Measurements from ENCODE around the gene MYO5C. TPM values are rescaled to one million over a fixed set of nuclear protein-coding genes. Genes with fewer than 3 reads are reported as not detected.

Gene MYO5C
- polyA plus RNA-seq, 6 donors from 2014 or later, result 0.08 to 0.32 (median 0.22) TPM; not detected in 2

- DNase-seq, result no peak
- Mint-ChIP-seq H3K36me3 (peaks cover 41 to 42% of the 10 kb centered on the region in 2 donors), H3K27ac (peak overlapping the region in 3 of 6 donors; percentile 19 to 66 (median 62)), H3K4me1 (peaks cover 6 to 15% (median 10%) of the 10 kb centered on the region in 3 donors), H3K9me3 (no peaks in the 10 kb centered on the region), H3K4me3 (no peak overlapping the region), H3K27me3 (no peaks in the 10 kb centered on the region)
- no peak for ATAC-seq (ENCODE audit: low read depth in 2 of 2)
Observed at GRCh38 chr15:52143873-52144272, 151.7 kb downstream of the MYO5C start.

Other genes with a start within 250 kb of the MYO5C start
- under 1 TPM in 1 of 6 donors, not detected in 5; 0.31 TPM for gene BCL2L10, start 183.0 kb downstream of the MYO5C start, polyA plus RNA-seq (ENCODE audit: low read depth in 6 of 6)
- gene GNB5, start 104.4 kb downstream of the MYO5C start, polyA plus RNA-seq (ENCODE audit: low read depth in 6 of 6), result 100 to 1,000 TPM in 1 of 6 donors, 10 to 100 TPM in 5; 76.9 to 103 (median 88.7) TPM
- gene MYO5A, start 233.1 kb upstream of the MYO5C start, polyA plus RNA-seq (ENCODE audit: low read depth in 6 of 6), result 10 to 100 TPM in 2 of 6 donors, 1 to 10 TPM in 4; 3.8 to 15.0 (median 9.3) TPM